GM12873 (cell line): ENCODE data around the gene FRAS1.

ENCODE experiments used
- TF ChIP-seq, protein P1 (sequence below): IDR thresholded peaks from 2 replicates; pipeline ENCODE4 v1.5.1; 2012; ENCODE audit warnings: low read depth, mild to moderate bottlenecking, moderate library complexity, low read length, control low read depth; ENCODE audit not compliant: insufficient read depth; ENCODE audit errors: missing control alignments

The FRAS1 gene

DNA sequence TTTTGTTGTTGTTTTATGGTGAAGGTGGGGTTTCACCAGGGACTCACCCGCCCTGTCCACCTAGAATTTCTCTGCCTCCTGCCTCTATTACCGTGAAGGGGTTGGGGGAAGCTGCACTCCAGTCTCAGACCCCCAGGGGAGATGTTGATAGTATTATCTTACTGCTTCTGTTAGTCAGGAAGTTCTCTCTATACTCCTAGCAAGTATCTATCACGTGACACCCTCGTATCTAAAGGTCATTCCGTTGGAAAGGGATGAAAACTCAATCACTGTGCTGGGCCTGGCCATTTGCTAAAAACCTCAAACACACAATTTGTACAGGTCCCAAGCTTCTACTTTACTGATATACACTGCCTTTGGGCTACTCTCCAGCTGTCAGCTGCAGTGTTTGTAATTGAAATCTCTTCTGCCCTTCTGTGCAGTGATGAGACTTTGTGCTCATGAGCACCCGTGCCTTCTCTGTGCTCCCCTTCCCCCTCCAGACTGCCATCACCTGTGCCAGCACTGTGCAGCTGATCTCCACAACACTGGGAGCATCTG lies 306.0 kb downstream of the FRAS1 start:
- TF ChIP-seq, protein P1, sequence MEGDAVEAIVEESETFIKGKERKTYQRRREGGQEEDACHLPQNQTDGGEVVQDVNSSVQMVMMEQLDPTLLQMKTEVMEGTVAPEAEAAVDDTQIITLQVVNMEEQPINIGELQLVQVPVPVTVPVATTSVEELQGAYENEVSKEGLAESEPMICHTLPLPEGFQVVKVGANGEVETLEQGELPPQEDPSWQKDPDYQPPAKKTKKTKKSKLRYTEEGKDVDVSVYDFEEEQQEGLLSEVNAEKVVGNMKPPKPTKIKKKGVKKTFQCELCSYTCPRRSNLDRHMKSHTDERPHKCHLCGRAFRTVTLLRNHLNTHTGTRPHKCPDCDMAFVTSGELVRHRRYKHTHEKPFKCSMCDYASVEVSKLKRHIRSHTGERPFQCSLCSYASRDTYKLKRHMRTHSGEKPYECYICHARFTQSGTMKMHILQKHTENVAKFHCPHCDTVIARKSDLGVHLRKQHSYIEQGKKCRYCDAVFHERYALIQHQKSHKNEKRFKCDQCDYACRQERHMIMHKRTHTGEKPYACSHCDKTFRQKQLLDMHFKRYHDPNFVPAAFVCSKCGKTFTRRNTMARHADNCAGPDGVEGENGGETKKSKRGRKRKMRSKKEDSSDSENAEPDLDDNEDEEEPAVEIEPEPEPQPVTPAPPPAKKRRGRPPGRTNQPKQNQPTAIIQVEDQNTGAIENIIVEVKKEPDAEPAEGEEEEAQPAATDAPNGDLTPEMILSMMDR, result no peak

DNA sequence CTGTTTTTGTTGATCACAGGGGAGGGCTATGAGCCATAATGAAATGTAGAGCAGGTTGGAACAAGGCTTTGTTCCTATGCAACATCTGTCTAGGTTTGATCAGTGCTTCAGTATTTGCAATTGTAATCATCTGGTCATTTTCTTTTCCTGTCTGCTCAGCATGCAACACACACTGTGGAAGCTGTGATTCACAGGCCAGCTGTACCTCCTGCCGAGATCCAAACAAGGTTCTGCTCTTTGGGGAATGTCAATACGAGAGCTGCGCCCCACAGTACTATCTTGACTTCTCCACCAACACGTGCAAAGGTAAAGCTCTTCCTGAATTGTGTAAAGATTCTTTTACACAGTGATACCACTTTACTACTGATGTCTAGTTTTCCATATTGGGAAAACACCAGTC lies 312.6 kb downstream of the FRAS1 start:
- TF ChIP-seq, protein P1, result no peak

DNA sequence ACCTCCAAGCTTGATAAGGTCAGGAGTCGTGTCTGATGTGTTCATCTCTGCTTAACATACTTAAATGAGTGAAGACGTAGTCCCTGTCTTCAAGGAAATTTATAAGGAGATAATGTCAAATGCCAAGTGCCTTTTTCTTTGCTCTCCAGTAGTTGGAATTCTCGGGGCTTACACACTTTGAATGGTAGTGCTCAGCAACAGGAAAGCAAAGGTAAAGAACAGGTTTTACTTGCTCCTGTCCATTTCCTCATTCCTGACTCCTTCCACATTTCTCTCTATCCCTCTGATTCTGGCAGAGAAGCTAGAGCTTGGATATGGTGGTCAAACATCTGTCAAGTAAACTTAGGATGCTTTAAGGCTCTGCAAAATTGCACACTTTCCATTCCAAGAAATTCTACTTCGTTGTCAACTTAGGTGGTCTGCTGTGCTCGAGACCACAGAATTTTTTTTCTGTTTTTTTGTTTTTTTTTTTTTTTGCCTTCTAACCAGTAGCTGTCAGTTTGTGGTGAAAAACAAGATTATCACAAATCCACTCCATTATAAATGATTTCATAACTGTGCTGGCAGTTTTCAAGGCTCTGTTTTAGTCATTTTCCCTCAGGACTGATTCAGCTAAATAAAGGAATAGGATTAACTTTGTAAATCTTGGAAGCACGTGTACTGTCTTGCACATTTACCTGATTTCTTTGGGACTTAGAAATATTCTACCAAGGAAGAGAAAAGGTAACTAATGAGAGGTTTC lies 313.7 kb downstream of the FRAS1 start:
- TF ChIP-seq, protein P1, result no peak

DNA sequence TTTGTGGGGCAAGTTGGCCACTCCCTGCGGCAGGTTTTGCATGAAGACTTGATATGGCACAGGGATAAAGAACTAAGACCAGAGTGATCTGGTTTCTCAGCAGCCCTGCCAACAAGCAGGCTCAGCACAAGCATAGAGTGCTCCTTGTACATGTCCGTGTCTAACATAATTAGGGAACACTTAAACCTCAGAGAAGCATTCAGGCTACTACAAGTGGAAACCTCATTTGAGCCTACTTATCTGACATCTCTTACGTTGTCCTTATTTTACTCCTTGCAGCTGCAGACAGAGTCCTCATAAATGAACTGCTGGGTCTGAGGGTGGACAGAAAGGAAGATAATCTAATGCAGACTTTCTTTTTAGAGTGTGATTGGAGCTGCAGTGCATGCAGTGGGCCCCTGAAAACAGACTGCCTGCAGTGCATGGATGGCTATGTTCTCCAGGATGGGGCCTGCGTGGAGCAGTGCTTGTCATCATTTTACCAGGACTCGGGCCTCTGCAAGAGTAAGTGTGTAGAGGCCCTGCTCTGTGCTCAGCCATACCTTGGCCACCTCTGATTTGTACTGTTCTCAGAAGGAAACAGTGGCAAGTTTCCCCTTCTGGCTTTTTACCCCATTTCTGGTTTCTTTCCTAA lies 315.3 kb downstream of the FRAS1 start:
- TF ChIP-seq, protein P1, result no peak

DNA sequence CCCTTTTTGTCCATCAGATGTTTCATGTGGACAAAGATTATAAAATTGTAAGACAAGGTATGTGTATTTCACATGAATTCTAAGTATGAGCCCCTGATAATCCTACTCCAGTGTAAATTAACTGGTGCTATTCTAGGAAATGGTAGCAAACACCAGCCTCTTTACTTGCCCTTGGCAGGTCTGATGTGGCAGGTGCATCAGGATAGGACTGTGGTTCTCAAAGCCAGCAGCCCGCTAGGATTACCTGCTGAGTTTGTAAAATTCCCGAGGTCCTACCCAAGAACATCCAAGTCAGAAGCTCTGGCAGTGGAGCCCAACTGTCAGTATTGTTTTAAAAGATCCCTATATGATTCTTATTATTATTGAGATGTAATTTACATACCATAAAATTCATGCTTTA lies 320.4 kb downstream of the FRAS1 start:
- TF ChIP-seq, protein P1, result no peak

DNA sequence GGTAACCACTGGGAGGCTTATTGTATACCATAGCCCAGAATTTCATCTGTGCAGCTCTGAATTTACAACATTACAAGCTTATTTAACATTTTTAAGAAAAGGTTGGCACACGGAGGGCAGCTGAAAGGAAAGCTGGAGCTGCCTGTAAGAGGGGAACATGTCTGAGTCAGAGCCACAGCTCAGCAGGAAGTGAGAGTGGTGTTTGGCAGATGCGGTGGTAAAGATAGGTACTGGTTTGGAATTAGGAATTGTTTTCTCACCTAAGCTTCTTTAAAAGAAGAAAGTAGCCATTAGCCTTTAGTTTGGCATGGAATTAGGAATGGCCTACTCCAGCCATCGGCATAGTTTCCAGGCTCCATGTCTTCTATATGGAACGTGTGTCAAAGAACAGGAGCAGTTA lies 321.9 kb downstream of the FRAS1 start:
- TF ChIP-seq, protein P1, result no peak

DNA sequence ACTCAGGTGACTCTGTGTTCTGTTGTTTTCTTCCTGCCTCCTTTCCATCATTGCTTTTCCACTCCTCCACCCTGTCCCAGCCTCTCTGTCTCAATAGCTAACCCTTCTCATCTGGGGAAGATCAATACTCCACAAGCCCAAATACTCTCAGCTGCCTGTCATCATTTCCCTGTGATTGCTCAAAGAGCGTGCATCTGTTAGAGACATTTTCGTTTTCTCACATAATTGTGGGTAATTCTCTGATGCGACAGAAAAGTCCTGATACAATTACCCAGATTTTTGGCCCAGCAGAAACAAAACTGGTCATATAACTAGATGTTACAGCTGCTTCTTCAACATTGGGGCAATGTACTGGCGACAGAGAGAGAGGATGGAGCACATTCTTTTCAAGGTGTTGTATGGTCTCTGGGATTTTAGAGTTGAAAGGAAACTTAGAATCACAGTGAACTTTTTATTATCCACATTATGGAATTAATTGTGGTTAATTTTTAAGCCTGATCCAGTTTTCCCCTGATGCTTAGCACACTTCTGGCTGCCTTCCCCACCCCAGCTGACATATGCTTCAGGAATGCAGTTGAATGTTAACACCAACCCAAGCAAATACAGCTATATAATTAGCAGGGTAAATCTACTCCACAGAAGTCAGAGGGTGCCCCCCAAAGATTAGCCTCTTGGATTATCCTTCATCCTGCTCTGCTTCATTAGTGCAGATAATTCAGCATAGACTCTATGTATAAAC lies 323.0 kb downstream of the FRAS1 start:
- TF ChIP-seq, protein P1, result no peak
